Activated naive CD4-positive, alpha-beta T cell treated with Interleukin-2 at 50 U/mL for 16 hours (primary cell): ENCODE data around the gene STXBP4.
"Not testable (repeated sequence)": the region's sequence is repeated elsewhere in the genome, so short reads cannot be mapped to it uniquely, and the experiment has no call there.

ENCODE experiments used
- DNase-seq: peaks from one replicate; pipeline ENCODE4 v3.0.0-alpha.2; 2020

The STXBP4 gene

DNA sequence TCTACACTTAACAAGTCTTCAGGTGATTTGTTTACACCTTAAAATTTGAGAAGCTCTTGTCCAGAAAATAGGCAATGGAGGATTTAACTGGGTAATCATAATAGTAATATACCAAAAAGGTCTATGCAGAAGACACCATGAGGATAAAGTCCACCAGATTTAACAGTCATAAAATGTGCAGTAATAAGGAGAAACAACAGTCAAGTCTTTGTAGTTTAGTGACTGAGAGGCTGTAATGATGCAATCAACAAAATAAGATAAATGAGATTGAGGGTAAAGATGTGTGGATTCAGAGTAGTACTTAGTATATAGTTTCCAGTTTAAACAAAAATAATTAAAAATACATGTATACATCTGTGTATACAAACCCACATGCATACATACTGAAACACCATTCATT lies 91.2 kb downstream of the STXBP4 start:
- DNase-seq: no peak

DNA sequence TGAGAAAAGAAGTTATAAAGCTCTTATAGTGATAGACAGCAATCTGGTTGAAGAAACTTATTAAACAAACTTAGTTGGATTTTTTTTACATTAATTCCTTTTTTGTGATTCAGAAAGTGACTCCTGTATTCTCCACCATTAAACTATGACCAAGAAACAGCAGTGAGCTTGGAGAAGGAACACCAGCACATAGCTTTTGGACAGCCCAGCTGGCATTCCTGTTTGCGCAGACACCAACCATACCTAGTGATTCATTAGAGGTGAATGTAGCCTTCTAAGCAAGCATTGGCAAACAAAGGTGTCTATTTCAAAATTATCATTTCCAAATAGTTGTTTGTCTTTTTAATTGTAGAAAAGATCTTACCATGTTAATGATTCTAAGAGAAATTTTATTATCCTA lies 94.4 kb downstream of the STXBP4 start:
- no peak for DNase-seq

DNA sequence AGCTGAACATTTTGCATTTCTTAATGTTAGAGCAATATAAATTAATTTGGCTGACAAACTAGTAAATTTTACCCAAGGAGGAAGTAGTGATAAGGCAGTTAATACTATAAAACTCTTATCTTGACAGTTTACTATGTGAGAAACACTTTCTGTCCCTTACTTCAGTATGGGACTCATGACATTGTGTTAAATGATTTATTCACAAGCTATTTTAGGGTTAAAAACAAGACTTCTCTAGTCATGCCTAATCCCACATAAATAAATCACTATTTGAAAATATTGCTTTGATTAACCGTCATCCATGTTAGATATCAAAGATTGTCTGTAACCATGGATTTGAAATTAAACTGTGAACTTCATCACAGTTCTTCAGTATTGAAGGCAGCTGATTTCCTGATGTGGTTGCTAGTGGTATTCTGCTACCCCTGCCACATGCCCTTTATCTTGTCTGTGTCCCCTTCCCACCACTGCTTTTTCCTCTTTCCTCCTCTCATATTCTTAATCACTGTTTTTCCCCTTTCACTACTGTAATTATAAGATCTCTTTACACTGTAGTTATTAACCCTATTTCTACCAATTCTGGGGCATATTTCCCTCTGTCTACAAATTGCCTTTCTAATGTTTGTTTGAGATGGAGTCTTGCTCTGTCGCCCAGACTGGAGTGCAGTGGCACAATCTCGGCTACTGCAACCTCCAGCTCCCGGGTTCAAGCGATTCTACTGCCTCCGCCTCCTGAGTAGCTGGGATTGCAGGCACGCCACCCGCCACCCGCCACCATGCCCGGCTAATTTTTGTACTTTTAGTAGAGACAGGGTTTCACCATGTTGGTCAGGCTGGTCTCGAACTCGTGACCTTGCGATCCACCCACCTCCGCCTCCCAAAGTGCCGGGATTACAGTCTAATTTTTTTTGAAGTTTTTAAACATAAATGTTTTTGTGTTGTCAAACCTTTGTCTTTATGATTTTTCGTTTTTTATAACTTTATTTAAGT lies 95.6 kb downstream of the STXBP4 start:
- DNase-seq: no peak

DNA sequence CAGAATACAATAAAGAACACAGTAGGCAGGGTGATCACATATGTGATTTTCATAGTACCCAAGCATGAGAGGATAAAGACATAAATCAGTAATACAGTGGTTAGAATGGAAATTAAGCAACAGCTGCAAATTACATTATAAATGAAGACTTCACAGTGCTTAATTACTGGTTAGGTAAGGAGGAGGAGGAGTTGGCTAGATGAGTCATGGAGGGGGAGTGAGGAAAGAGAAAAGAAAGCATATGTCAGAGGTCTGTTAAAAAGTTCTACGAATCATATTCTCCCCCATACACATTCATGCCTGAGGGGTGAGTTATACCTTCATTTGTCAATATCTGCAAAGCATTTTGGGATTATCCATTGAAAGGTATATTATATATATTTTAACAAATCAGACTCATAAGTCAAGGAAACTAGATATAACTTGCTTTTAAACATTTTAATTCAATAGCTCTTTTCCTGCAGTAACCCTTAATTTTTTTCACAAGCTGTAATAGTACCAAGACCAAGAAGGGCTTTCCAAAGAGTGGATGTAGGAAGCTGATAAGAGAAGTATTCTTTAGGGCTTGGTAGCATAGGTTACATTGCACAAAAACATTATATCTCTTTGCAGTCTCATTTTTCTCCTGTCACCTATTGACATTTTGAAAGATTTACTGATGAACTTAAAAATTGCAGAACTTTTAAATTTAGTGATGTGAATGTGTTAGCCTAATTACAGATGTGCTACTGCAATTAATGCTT lies 99.3 kb downstream of the STXBP4 start:
- no peak for DNase-seq

DNA sequence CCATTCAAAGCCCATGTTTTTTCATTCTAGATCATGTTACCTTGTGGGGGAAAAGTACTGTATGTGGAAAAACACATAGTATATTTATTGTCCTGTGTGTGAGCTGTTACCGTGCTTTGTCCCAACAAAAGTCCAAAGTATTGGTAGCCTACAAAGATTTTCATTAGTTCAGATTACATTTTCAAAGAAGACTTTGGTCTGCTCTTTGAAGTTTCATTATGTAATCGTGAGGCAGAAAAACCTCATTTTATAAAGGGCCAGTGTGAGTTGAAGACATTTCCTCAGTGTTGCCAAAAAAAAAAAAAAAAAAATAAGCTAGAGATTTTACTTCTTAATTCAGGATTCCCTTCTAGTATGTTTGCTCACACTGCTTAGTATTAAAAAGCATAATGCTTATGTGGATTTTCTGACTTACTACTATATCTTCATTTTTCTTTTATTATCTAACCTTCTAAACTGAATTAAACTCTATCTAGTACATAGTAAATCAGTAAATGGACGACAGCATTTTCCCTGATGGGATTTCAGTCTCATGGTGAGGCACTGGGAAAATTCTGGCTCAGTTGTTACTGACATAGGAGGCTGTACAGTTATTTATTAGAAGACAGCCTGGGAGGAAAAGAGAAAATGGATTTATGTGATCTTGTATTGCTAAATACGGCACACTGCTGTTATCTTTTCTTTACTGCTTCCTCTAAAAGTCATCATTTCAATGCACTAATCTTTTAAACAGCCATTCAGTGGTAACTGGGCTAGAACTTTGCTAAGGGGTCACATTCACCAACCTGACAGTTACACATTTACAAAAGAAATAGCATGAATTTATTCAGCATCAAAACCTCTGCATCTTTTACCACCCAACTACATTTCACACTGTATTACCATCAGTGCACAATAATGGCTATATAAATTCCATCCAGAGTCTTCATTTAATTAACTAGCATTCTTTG lies 100.6 kb downstream of the STXBP4 start:
- DNase-seq: no peak

DNA sequence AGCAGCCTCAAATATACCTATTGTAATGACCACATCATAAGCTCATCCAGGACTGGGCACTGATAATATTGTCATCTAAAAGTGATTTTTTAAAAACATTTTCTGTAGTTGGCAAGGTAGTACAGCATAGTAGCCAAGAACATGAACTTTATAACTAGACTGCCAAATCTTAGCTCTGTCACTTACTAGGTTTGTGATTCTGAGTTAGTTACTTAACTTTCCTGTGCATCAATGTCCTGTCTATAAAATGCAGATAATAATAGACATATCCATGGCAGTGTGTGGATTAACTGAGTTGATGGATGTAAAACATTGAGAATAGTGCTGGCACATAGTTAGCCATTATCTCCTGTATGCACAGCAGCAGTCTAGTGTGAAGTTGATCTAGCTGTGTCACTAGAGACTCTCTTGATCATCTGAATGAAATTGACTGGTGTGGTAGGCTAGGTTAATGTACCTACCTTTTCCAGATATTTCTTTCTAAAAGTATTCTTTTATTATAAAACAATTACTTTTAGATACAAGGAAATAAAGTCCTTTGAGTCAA lies 101.5 kb downstream of the STXBP4 start:
- no peak for DNase-seq

DNA sequence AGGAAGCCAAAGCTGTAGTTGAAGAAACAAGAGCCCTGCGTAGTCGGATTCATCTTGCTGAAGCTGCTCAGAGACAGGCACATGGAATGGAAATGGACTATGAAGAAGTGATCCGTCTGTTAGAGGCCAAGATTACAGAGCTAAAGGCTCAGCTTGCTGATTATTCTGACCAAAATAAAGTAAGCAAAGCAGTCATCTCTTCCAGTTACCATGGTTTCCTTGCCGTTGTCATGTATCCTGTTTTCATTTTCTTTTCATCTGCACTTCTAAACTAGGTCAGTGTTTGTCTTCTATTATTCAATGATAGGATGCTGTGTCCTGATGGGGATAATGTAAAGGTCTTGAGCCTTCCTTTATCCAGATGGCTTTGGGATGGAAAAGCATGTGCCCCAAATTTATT lies 104.3 kb downstream of the STXBP4 start:
- DNase-seq: no peak

DNA sequence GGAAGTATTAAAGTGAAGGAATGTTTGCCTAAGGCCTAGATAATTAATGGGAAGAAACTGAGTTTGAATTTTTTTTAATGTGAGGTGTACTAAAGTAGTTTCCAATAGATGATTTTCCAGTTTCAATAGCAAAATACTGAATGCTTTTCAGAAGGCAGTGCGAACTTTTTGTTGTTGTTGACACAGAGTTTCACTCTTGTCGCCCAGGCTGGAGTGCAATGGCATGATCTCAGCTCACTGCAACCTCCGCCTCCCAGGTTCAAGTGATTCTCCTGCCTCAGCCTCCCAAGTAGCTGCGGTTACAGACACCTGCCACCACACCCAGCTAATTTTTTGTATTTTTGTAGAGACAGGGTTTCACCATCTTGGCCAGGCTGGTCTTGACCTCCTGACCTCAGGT lies 104.9 kb downstream of the STXBP4 start:
- DNase-seq: not testable (repeated sequence)

DNA sequence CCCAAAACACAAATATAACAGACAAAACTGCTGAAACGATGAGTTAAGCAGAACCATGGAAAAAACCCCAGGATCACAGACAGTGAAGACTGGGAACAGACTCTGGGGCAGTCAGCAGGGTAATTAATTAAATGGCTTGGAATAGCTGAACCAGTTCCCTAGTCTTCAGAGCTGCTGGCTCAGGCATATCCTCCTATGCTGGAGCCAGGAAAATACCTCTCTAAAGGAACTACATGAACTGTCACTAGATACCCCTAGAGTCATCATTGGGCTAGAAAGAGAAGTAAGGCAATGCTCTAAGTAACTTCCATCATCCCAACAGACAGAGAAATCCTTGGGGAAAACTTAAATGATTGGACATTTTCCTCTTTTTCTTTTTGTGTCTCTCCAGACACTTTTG lies 113.0 kb downstream of the STXBP4 start:
- DNase-seq: no peak

DNA sequence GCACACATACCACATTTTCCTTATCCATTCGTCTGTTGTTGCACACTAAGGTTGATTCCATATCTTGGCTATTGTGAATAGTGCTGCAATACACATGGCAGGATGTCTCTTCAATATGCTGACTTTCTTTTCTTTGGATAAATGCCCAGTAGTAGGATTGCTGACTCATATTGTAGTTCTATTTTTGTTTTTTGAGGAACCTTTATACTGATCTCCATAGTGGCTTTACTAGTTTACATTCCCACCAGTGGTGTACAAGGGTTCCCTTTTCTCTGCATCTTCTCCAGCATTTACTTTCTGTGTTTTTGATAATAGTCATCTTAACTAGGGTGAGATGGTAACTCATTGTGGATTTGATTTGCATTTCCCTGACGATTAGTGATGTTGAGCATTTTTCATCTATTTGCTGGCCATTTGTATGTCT lies 118.1 kb downstream of the STXBP4 start:
- no peak for DNase-seq

DNA sequence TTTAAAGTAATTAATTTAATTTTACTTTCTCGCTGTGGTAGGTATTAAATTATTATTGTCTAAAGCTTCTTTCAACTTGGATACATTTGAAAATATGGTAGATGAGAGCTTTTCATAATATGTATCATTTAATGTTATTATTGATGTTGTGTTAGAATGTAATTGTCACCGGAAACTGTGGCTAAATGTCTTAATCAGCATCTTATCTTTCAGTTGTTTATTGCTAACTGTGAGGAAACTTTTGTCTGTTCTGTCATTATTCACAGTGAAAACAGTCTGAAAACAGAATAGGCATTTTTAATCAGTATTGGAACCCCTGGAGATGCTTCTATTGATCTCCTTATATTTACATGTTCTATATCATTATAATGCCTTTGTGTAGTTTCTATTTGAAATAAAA lies 120.7 kb downstream of the STXBP4 start:
- DNase-seq: no peak

DNA sequence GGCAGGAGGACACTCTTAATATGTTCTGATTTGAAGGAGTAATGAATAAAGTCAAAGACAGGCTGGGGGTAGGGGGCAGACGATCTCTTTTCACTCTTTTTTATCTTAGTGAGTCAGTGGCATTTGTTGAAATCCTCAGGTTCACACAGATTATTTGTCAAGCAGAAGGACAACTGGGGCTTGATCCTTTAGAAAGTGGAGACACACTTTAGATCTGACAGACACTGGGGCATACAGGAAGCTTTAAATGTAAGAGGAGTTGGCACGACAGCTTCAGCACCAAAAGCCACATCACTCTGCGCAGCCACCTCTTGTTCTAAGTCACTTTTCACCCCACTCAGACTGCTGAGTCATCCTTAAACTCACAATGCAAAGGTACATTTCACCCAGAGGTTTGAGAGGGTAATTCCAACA lies 121.5 kb downstream of the STXBP4 start:
- DNase-seq: peak; percentile 65

DNA sequence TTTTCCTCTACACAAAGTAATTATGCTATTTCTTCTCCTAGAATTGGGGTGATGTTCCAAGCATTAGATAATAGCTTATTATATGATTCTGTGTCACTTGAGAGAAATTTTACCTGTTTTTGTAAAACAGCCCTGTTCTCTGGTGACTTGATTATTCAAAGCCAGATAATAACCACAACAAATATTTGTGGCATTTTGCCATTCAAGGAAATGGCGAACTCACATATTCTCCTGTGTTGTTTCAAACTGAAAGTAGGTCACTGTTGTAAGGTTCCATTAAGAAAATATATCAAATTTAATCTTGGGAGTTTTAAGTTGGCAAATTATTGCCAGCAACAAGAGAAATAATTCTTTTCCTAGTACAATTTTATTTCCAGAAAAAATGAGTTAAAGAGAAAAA lies 124.8 kb downstream of the STXBP4 start:
- DNase-seq: no peak

DNA sequence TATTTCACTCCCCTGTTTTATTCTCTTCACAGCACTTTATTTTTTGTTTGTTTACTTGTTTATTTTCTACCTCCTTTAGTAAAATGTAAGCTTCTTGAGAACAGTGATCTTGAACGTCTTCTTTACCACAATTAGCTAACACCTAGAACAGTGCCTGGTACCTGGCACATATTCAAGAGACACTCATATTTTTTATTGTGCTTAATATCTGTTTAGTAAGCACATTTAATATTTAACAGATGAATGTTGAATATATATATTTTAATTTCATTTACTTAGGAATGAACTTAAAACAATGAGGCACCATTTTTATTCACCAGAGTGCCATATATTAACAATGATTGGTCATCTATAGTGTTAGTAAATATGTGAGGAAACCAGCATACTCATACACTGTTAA lies 130.2 kb downstream of the STXBP4 start:
- DNase-seq: no peak

DNA sequence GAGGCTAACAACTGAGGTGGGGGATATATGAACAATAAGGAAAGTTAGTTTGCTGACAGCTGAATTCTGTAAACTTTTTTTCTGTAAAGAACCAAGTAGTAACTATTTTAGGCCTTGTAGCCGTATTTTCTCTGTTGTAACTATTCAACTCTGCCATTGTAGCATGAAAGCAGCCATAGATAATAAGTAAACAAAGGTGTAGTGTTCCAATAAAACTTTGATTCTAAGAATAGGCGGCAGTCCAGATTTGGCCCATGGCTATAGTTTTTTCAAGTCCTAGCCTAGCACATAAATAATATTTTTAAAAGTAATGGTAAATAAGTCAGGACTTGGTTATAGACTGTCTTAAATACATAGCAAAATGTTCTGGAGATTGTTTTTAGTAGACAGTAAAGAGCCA lies 142.0 kb downstream of the STXBP4 start:
- no peak for DNase-seq

DNA sequence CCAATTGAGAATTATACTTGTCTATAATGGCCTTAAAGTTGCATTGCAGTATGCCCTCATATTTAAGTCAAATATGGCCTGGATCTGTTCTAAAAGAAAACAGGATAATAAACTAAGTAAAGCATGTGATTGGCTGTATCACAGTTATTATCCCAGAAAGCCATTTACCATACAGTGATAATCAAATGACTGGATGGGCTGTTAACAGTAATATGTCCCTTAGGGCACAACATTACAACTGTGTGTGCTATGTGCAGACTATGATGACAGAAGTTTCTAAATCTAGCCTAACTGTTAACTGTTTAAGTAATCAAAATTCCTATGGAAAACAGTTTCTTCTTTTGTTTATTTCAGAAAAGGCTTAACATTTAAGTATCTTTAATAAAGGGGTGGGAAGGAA lies 145.7 kb downstream of the STXBP4 start:
- DNase-seq: no peak

DNA sequence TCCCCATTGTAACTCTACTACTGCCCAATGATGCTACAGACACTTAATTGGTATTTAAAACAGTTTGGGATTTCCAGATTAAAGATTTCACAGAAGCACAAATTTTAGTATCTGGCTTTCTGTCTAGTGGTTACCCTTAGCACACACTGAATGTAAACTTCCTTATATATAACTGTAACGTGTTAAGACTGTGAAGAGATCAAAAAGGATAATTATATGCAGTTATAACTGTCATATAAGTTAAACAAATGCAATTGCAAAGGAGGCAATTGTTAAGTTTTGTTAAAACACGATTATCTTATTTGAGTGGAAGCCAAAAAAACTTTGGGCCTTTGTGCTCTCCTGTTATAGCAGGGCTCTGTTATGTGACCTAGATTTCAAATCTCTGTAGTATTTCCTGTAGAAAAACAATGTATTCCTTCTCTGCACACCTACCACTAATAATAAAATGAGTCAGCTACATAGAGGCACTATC lies 147.9 kb downstream of the STXBP4 start:
- no peak for DNase-seq

DNA sequence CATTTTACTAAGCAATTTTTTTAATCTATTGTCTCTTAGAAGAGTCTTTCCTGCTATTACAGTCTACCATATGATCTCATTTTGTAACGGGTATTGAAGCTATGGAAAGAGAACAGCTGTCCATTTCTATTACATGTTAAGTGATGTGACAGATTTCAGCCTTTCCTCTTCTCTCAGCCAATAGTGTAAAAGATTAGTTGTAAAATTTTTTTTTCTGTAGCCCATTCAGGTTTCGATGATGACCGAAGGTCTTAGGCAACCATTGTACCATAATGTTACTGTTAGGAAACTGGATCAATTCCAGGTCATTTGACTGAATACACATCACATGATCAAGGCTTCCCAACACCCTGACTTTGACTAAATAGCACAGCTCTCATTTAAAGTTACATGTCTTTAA lies 148.6 kb downstream of the STXBP4 start:
- DNase-seq: no peak

DNA sequence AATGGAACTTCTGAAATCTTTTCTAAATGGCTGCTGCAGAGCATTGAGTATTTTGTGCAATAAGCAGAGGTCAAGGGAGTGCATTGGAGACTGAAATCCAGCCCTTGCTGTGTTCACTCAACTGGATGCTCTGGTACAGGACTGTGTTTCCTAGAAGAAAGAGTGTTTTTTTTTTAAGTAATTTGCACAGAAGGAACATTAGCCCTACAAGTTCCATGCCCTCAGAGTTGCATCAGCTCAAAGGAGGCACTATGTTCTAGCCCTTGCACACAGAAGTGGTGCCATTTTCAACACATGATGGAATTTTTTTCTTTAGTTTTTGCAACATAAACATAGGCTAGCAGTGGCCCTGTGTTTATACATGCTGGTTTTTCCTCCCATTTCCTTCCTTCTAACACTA lies 152.1 kb downstream of the STXBP4 start:
- no peak for DNase-seq

DNA sequence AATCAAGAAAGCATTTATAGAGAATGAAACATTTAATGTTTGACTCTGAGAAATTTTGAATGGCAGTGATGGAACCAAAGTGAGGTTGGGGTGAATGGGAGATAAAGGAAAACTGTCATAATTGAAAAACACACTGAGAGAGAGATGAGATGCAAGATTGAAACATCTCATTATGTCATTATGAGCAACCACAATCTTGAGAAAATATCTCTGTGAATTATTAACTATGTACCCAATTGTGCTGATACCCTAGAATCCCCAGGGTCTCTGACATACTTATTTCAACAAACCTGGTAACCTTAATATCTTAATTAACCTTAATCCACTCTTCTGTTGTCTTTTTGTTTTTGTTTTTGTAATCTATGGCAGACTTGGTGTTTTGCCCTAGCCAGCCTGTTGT lies 152.7 kb downstream of the STXBP4 start:
- no peak for DNase-seq

DNA sequence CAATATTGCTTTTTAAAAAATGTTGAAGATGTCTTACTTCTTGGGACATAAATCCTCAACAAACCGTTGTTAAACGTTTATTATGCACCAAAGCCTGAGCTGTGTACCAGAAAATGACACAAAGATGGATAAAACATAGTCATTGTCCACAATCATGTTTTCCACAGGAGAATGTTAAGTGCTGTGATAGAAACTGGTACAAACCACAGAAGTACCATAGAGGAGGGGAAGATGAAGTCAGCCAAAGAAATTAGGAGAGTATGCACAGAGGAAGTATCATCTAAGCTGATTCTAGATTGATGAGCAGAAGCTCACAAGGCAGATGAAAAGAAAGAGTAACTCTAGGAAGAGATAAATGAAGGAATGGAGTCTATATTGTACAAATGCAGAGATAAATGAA lies 153.5 kb downstream of the STXBP4 start:
- no peak for DNase-seq

DNA sequence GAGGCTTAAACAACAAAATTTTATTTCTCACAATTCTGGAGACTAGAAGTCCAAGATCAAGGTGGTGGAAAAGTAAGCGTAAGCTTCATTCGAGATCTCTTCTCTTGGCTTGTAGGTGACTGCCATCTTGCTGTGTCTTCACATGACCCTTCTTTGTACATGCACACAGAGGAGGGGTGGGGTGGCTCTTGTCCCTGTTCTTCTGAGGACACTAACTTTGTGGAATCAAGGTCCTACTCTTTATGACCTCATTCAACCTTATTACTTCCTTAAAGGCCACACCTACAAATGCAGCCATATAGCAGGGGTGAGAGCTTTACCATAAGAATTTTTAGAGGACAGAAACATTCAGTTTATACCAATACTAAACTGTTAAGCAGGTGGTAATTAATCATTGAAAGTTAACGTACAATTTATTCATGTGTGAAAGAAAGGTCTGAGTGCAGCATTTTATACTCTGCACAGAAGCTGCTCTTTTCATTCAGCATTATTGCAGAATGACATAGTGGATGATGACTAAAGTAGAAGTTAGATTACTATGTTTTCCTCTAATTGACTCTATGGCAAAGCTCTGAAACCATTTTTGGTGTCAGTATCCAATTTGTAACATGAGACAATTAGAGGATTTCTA lies 156.3 kb downstream of the STXBP4 start:
- no peak for DNase-seq
